PC-9 (cell line): Measurements from ENCODE around the gene TMEM132D. TPM values are rescaled to one million over a fixed set of nuclear protein-coding genes. Genes with fewer than 3 reads are reported as not detected.

ENCODE experiments used
- BruUV-seq: library from RNA; stranded (reverse); fragments of 400-500 nt; replicated peaks from 2 replicates; lab custom pipeline; 2021; lab: Mats Ljungman, UMichigan
- CTCF ChIA-PET: fragments of 300-600 bp; sonication (Branson Sonifier 250); formaldehyde crosslinking; loops from one replicate; lab custom pipeline; 2022; ENCODE audit warnings: antibody characterized with exemption; lab: Charles Lee
- POLR2A ChIA-PET: fragments of 300-600 bp; sonication (Branson Sonifier 250); formaldehyde crosslinking; loops from one replicate; lab custom pipeline; 2022; ENCODE audit warnings: antibody characterized with exemption; ENCODE audit not compliant: unreplicated experiment; lab: Charles Lee
- DNase-seq, 2 experiments: peaks; one replicate each; pipeline versions ENCODE4 v3.0.0 to v3.0.0-alpha.2; 2015 to 2022; ENCODE audit warnings: mixed read lengths in 1 of 2
- H2AFZ ChIP-seq: fragments of 200-600 bp; sonication (generic); 2 replicates; pipeline ENCODE4 v1.8.1; 2017; ENCODE audit warnings: antibody characterized with exemption
- H3F3A ChIP-seq: fragments of 200-600 bp; sonication (generic); 2 replicates; pipeline ENCODE4 v1.8.1; 2017; ENCODE audit warnings: antibody characterized with exemption, mild to moderate bottlenecking, low read depth; ENCODE audit not compliant: insufficient read depth
- H3K27ac ChIP-seq: fragments of 200-600 bp; sonication (generic); 2 replicates; pipeline ENCODE4 v1.6.1; 2016; ENCODE audit warnings: mixed run types
- H3K27me3 ChIP-seq: fragments of 200-600 bp; sonication (generic); 2 replicates; pipeline ENCODE4 v1.6.1; 2016; ENCODE audit warnings: low read depth, mixed run types; ENCODE audit not compliant: insufficient read depth
- H3K36me3 ChIP-seq: fragments of 200-600 bp; sonication (generic); 2 replicates; pipeline ENCODE4 v1.6.1; 2016; ENCODE audit warnings: low read depth, mixed run types
- H3K4me1 ChIP-seq: fragments of 200-600 bp; sonication (generic); replicated peaks from 2 replicates; pipeline ENCODE4 v1.6.1; 2016; ENCODE audit warnings: mixed run types; ENCODE audit not compliant: insufficient read depth
- H3K4me2 ChIP-seq: fragments of 200-600 bp; sonication (generic); 2 replicates; pipeline ENCODE4 v1.6.1; 2017; ENCODE audit warnings: mixed run types
- H3K4me3 ChIP-seq: fragments of 200-600 bp; sonication (generic); 2 replicates; pipeline ENCODE4 v1.6.1; 2016; ENCODE audit warnings: mixed run types
- H3K79me2 ChIP-seq: fragments of 200-600 bp; sonication (generic); 2 replicates; pipeline ENCODE4 v1.6.1; 2017; ENCODE audit warnings: low read depth, mixed run types
- H3K9me2 ChIP-seq: fragments of 200-600 bp; sonication (generic); 2 replicates; pipeline ENCODE4 v1.8.1; 2017; ENCODE audit warnings: mild to moderate bottlenecking; ENCODE audit not compliant: insufficient read depth
- H3K9me3 ChIP-seq: fragments of 200-600 bp; sonication (generic); 2 replicates; pipeline ENCODE4 v1.8.1; 2016; ENCODE audit warnings: low read depth; ENCODE audit not compliant: insufficient read depth
- H4K20me1 ChIP-seq: fragments of 200-600 bp; sonication (generic); 2 replicates; pipeline ENCODE4 v1.8.1; 2017; ENCODE audit not compliant: insufficient read depth
- CTCF ChIP-seq: fragments of 200-600 bp; sonication (generic); conservative IDR thresholded peaks from 2 replicates; pipeline ENCODE4 v1.6.1; 2017; ENCODE audit warnings: mixed run types, antibody characterized with exemption, mild to moderate bottlenecking, moderate library complexity
- EZH2 ChIP-seq: fragments of 200-600 bp; sonication (generic); IDR thresholded peaks from 2 replicates; pipeline ENCODE4 v1.8.0; 2017; ENCODE audit warnings: antibody characterized with exemption, low read depth
- intact Hi-C: fragments of 100-400 bp; cut with micrococcal nuclease; formaldehyde crosslinking; loops from one replicate; pipeline ENCODE4 v1.10.0; 2022; ENCODE audit not compliant: unreplicated experiment
- total RNA-seq: library from RNA; stranded (reverse); gene quantifications from 2 replicates; pipeline ENCODE4 v1.2.3, GENCODE V29; 2021

Gene TMEM132D
- total RNA-seq, 1 experiment from 2014 or later = not detected

- TF ChIP-seq CTCF = no peak
- no peak for TF ChIP-seq EZH2
Measured at GRCh38 chr12:129076441-129077320, 827.1 kb downstream of the TMEM132D start.

GRCh38 chr12:129075460-129076208, 828.2 kb downstream of the TMEM132D start:
- no peak overlapping the region for H3K27ac ChIP-seq
- H3K9me3 ChIP-seq = no peaks in the 10 kb centered on the region
- TF ChIP-seq CTCF = no peak
- CTCF ChIA-PET = no interaction called here
- no peaks in the 10 kb centered on the region for H3F3A ChIP-seq
- H3K27me3 ChIP-seq = peaks cover 52% of the 10 kb centered on the region; the same call in 1 of the 2 replicates
- no peak overlapping the region for H3K4me2 ChIP-seq
- no peaks in the 10 kb centered on the region for H3K79me2 ChIP-seq
- H3K4me3 ChIP-seq = no peak overlapping the region
- no peaks in the 10 kb centered on the region for H3K4me1 ChIP-seq
- no peaks in the 10 kb centered on the region for H3K36me3 ChIP-seq
- H2AFZ ChIP-seq = no peak overlapping the region
- POLR2A ChIA-PET = no interaction called here
- no peaks in the 10 kb centered on the region for H3K9me2 ChIP-seq
- BruUV-seq = no TSS peak
- DNase-seq = no peak
- H4K20me1 ChIP-seq = no peaks in the 10 kb centered on the region
- intact Hi-C loops = no loop called here

More at GRCh38 chr12:129076441-129077320, 827.1 kb downstream of the TMEM132D start:
- no TSS peak for BruUV-seq
- no peaks in the 10 kb centered on the region for H3K9me2 ChIP-seq
- H3K36me3 ChIP-seq = no peaks in the 10 kb centered on the region
- H3K27me3 ChIP-seq = peaks cover 62% of the 10 kb centered on the region; the same call in 1 of the 2 replicates
- H3K27ac ChIP-seq = no peak overlapping the region
- intact Hi-C loops = no loop called here
- H3K4me1 ChIP-seq = no peaks in the 10 kb centered on the region
- no peaks in the 10 kb centered on the region for H3K79me2 ChIP-seq
- POLR2A ChIA-PET = no interaction called here
- no peak overlapping the region for H3K4me3 ChIP-seq
- no peaks in the 10 kb centered on the region for H4K20me1 ChIP-seq
- no peaks in the 10 kb centered on the region for H3F3A ChIP-seq
- no peaks in the 10 kb centered on the region for H3K9me3 ChIP-seq
- no peak for DNase-seq
- H2AFZ ChIP-seq = no peak overlapping the region
- CTCF ChIA-PET = no interaction called here
- no peak overlapping the region for H3K4me2 ChIP-seq

GRCh38 chr12:129074379-129074778, 829.4 kb downstream of the TMEM132D start:
- DNase-seq = no peak
- CTCF ChIA-PET = no interaction called here
- no peaks in the 10 kb centered on the region for H3K9me3 ChIP-seq

More at GRCh38 chr12:129074379-129074778, 829.4 kb downstream of the TMEM132D start:
- H3K36me3 ChIP-seq = no peaks in the 10 kb centered on the region
- H3K27me3 ChIP-seq = peaks cover 50% of the 10 kb centered on the region; the same call in 1 of the 2 replicates
- no peaks in the 10 kb centered on the region for H3K9me2 ChIP-seq
- TF ChIP-seq EZH2 = no peak
- no peak for TF ChIP-seq CTCF
- no peak overlapping the region for H3K4me2 ChIP-seq
- H2AFZ ChIP-seq = no peak overlapping the region
- no peaks in the 10 kb centered on the region for H4K20me1 ChIP-seq
- POLR2A ChIA-PET = no interaction called here
- no peak overlapping the region for H3K4me3 ChIP-seq
- no TSS peak for BruUV-seq
- no peaks in the 10 kb centered on the region for H3K4me1 ChIP-seq
- no peak overlapping the region for H3K27ac ChIP-seq
- no peaks in the 10 kb centered on the region for H3K79me2 ChIP-seq
- intact Hi-C loops = no loop called here
- H3F3A ChIP-seq = no peaks in the 10 kb centered on the region
